Activated CD8-positive, alpha-beta memory T cell treated with anti-CD3 and anti-CD28 coated beads, Interleukin-2, amount 50 U/mL, for 1 hour (primary cell): Measurements from ENCODE around the gene TNFRSF4.

Experiments used
- DNase-seq: peaks from one replicate; pipeline ENCODE4 v3.0.0-alpha.2; 2020; ENCODE audit errors: extremely low read depth

Gene TNFRSF4

GRCh38 chr1:1169429-1170214, 44.3 kb downstream of the TNFRSF4 start:
- no peak for DNase-seq

GRCh38 chr1:1168451-1169411, 45.2 kb downstream of the TNFRSF4 start:
- no peak for DNase-seq

GRCh38 chr1:1167841-1168450, 46.0 kb downstream of the TNFRSF4 start:
- DNase-seq, result no peak

- no peak for DNase-seq
Observed at GRCh38 chr1:1167398-1167821, 46.5 kb downstream of the TNFRSF4 start.

- no peak for DNase-seq
Observed at GRCh38 chr1:1166642-1167397, 47.1 kb downstream of the TNFRSF4 start.

- no peak for DNase-seq
Observed at GRCh38 chr1:1165900-1166421, 48.0 kb downstream of the TNFRSF4 start.

GRCh38 chr1:1165485-1165884, 48.5 kb downstream of the TNFRSF4 start:
- no peak for DNase-seq

- DNase-seq, result no peak
Observed at GRCh38 chr1:1164701-1165451, 49.1 kb downstream of the TNFRSF4 start.

- DNase-seq, result no peak
Observed at GRCh38 chr1:1164361-1164700, 49.6 kb downstream of the TNFRSF4 start.

GRCh38 chr1:1163538-1164070, 50.3 kb downstream of the TNFRSF4 start:
- no peak for DNase-seq

- DNase-seq, result no peak
Observed at GRCh38 chr1:1162597-1163537, 51.1 kb downstream of the TNFRSF4 start.

- DNase-seq, result no peak
Observed at GRCh38 chr1:1161683-1162079, 52.3 kb downstream of the TNFRSF4 start.
